GM12878 (cell line): ENCODE measurements around the gene AATF. TPM values are rescaled to one million over a fixed set of nuclear protein-coding genes. Genes with fewer than 3 reads are reported as not detected.

ENCODE experiments used
- ATAC-seq: fragments of 200-7000 bp; cut with Tn5 transposase; 3 replicates; pipeline ENCODE4 v1.9.1; 2020; ENCODE audit warnings: mild to moderate bottlenecking, moderate library complexity
- BruUV-seq: library from RNA; stranded (reverse); fragments of 400-500 nt; replicated peaks from 2 replicates; lab custom pipeline; 2021; lab: Mats Ljungman, UMichigan
- CTCF ChIA-PET: fragments of 300-600 bp; sonication (Branson Sonifier 250); formaldehyde crosslinking; extraction: SDS; loops from one replicate; lab custom pipeline; 2021; ENCODE audit warnings: inconsistent platforms; lab: Yijun Ruan, JAX
- POLR2A ChIA-PET: fragments of 350-600 bp; formaldehyde crosslinking; extraction: SDS; loops from one replicate; lab custom pipeline; 2021; ENCODE audit warnings: inconsistent platforms; lab: Charles Lee
- RAD21 ChIA-PET: fragments of 300-600 bp; sonication (Branson Sonifier 250); formaldehyde crosslinking; loops from one replicate; lab custom pipeline; 2023; ENCODE audit warnings: antibody characterized with exemption; ENCODE audit not compliant: unreplicated experiment; lab: Charles Lee
- SMC1A ChIA-PET: fragments of 300-600 bp; sonication (Branson Sonifier 250); formaldehyde crosslinking; loops from one replicate; lab custom pipeline; 2023; ENCODE audit not compliant: unreplicated experiment, uncharacterized antibody; lab: Charles Lee
- DNase-seq: peaks from one replicate; pipeline ENCODE4 v3.0.0-alpha.2; 2011; ENCODE audit warnings: low read depth, low spot score
- FAIRE-seq: peaks from 3 replicates; lab custom pipeline; 2011; peaks lifted over from hg19 to GRCh38; lab: Jason Lieb, UNC
- H2AFZ ChIP-seq: 2 replicates; pipeline ENCODE4 v1.6.0; 2011; ENCODE audit warnings: low read depth, low read length, control low read depth; ENCODE audit not compliant: control insufficient read depth
- H3K27ac ChIP-seq: 2 replicates; pipeline ENCODE4 v1.5.1; 2011; ENCODE audit warnings: control low read depth; ENCODE audit not compliant: control insufficient read depth, insufficient read depth
- H3K27me3 ChIP-seq, 2 experiments: replicated peaks in 1 of 2; 2 replicates each; pipeline versions ENCODE4 v1.6.0 to v1.6.1; 2011; ENCODE audit warnings: low read length in 1 of 2; ENCODE audit not compliant: control insufficient read depth in 2 of 2, insufficient read depth in 2 of 2
- H3K36me3 ChIP-seq, 2 experiments: 2 replicates each; pipeline ENCODE4 v1.5.1; 2011; ENCODE audit warnings: low read length in 1 of 2; ENCODE audit not compliant: control insufficient read depth in 2 of 2, insufficient read depth in 2 of 2
- H3K4me1 ChIP-seq: 2 replicates; pipeline ENCODE4 v1.6.1; 2011; ENCODE audit warnings: mild to moderate bottlenecking, low read length, moderate library complexity, mixed read lengths; ENCODE audit not compliant: control insufficient read depth, insufficient read depth
- H3K4me2 ChIP-seq: 2 replicates; pipeline ENCODE4 v1.6.0; 2011; ENCODE audit warnings: control low read depth; ENCODE audit not compliant: control insufficient read depth, insufficient read depth
- H3K4me3 ChIP-seq: fragments of 200-600 bp; sonication (generic); 2 replicates; pipeline ENCODE4 v1.5.1; 2016
- H3K79me2 ChIP-seq: 2 replicates; pipeline ENCODE4 v1.6.0; 2011; ENCODE audit warnings: low read length; ENCODE audit not compliant: control insufficient read depth, insufficient read depth
- H3K9ac ChIP-seq: 2 replicates; pipeline ENCODE4 v1.8.0; 2011; ENCODE audit warnings: low read length, control low read depth, mixed read lengths; ENCODE audit not compliant: control insufficient read depth, insufficient read depth
- H3K9me3 ChIP-seq: replicated peaks from 3 replicates; pipeline ENCODE4 v1.5.1; 2011; ENCODE audit warnings: mild to moderate bottlenecking, low read length; ENCODE audit not compliant: control insufficient read depth, insufficient read depth
- H4K20me1 ChIP-seq: 2 replicates; pipeline ENCODE4 v1.6.0; 2011; ENCODE audit not compliant: control insufficient read depth, insufficient read depth
- BCLAF1 ChIP-seq: fragments of 450-650 bp; IDR thresholded peaks from 2 replicates; pipeline ENCODE4 v1.6.1; 2017; ENCODE audit warnings: antibody characterized with exemption, mild to moderate bottlenecking, moderate library complexity
- BHLHE40 ChIP-seq, 2 experiments: fragments of 450-650 bp in 1 of 2; IDR thresholded peaks; 2 replicates each; pipeline ENCODE4 v1.6.1; 2011 to 2017; ENCODE audit warnings: low read depth in 2 of 2, borderline replicate concordance in 1 of 2, improper control_type of control experiment in 1 of 2, low read length in 1 of 2, mild to moderate bottlenecking in 1 of 2
- CBFB ChIP-seq: IDR thresholded peaks from 2 replicates; pipeline ENCODE4 v1.6.1; 2016; ENCODE audit warnings: antibody characterized with exemption, low read depth
- JUNB ChIP-seq: IDR thresholded peaks from 2 replicates; pipeline ENCODE4 v1.6.1; 2016; ENCODE audit warnings: antibody characterized with exemption, mild to moderate bottlenecking
- PAX8 ChIP-seq: fragments of 450-650 bp; IDR thresholded peaks from 2 replicates; pipeline ENCODE4 v1.6.1; 2017; ENCODE audit warnings: mild to moderate bottlenecking, moderate library complexity
- RFX5 ChIP-seq: IDR thresholded peaks from 2 replicates; pipeline ENCODE4 v1.6.1; 2011; ENCODE audit warnings: low read depth, low read length, improper control_type of control experiment
- SMAD5 ChIP-seq: IDR thresholded peaks from 2 replicates; pipeline ENCODE4 v1.6.1; 2016; ENCODE audit warnings: antibody characterized with exemption, low read depth
- SP1 ChIP-seq: IDR thresholded peaks from one replicate; pipeline ENCODE4 v1.6.1; 2011; ENCODE audit warnings: low read depth, low read length
- ZBED1 ChIP-seq: IDR thresholded peaks from 2 replicates; pipeline ENCODE4 v1.6.1; 2016; ENCODE audit warnings: borderline replicate concordance
- WGBS: methylation state at CpG from one replicate; pipeline ENCODE4 v1.1.6; 2016; ENCODE audit warnings: low lambda C conversion rate; ENCODE audit not compliant: insufficient replicate concordance, insufficient coverage; ENCODE audit errors: missing lambda C conversion rate; 5-methylcytosine and 5-hydroxymethylcytosine counted together
- in situ Hi-C: fragments of 300-500 bp; cut with MboI; formaldehyde crosslinking; loops from 9 replicates; pipeline ENCODE4 v1.14.3; 2018; ENCODE audit warnings: mixed read lengths
- intact Hi-C: fragments of 100-400 bp; cut with micrococcal nuclease; formaldehyde crosslinking; loops from one replicate; pipeline ENCODE4 v1.14.2; 2022; ENCODE audit not compliant: unreplicated experiment
- polyA plus RNA-seq, 11 experiments: library from polyadenylated mRNA; depleted of rRNA in 4 of 11; unstranded in 6 of 11; stranded (reverse) in 5 of 11; fragments of >200 nt; fragmentation: Nextera tagmentation in 4 of 11; fragmentation: Illumina TruSeq in 1 of 11; extraction: Ambion mirVana in 4 of 11; extraction: Trizol in 1 of 11; gene quantifications; 1 replicate in 1 of 11; 2 replicates in 10 of 11; pipeline versions ENCODE4 v1.2.1 to v1.2.3, GENCODE V29; 2011 to 2016; ENCODE audit warnings: inconsistent platforms in 2 of 11, missing spikeins in 2 of 11, low read depth in 1 of 11
- total RNA-seq, 4 experiments: library from RNA; depleted of rRNA in 3 of 4; stranded (reverse); fragments of >200 nt in 3 of 4; fragmentation: Illumina TruSeq in 1 of 4; extraction: Trizol in 1 of 4; gene quantifications; 2 replicates each; pipeline versions ENCODE4 v1.2.1 to v1.2.3, GENCODE V29; 2013 to 2021

AATF gene
- total and polyA plus RNA-seq, 10 of the 15 experiments (the other 5 are each of a cell fraction or from before 2014, with no cell fraction given), result 36.8 to 110 (median 77.9) TPM

GRCh38 chr17:37097154-37097553 lies 148.4 kb downstream of the AATF start:
- Histone ChIP-seq H3K4me3 (no peak overlapping the region), H3K9ac (no peak overlapping the region), H4K20me1 (no peaks in the 10 kb centered on the region), H3K27ac (no peak overlapping the region), H3K4me1 (no peaks in the 10 kb centered on the region), H2AFZ (no peak overlapping the region), H3K9me3 (no peaks in the 10 kb centered on the region), H3K36me3 (peaks cover 18 to 21% of the 10 kb centered on the region in 2 experiments; a peak in 3 of 4 replicates), H3K27me3 (no peaks in the 10 kb centered on the region), H3K4me2 (no peak overlapping the region), H3K79me2 (no peaks in the 10 kb centered on the region)
- SMC1A ChIA-PET, result no interaction called here
- BruUV-seq, result no TSS peak
- POLR2A ChIA-PET, result no interaction called here
- RAD21 ChIA-PET, result no interaction called here
- 68% methylated on average over 2 of the region's 2 CpGs for WGBS
- ATAC-seq, result no peak
- in situ Hi-C loops (no loop called here), intact Hi-C loops (no loop called here)
- TF ChIP-seq ZBED1, result no peak
- no peak for TF ChIP-seq JUNB
- no peak for TF ChIP-seq RFX5
- TF ChIP-seq SP1, result no peak
- TF ChIP-seq CBFB, result no peak
- TF ChIP-seq BCLAF1, result no peak
- no peak for TF ChIP-seq SMAD5
- no peak for TF ChIP-seq PAX8
- TF ChIP-seq BHLHE40 (IDR thresholded peaks at IDR 0.05; ENCODE audit: borderline replicate concordance in 1 of 2, low read depth in 2 of 2, low read length in 1 of 2), result no peak
- DNase-seq, result no peak
- FAIRE-seq, result no peak
- CTCF ChIA-PET, result interaction anchor here (1.5 kb wide), 1 partner anchor 277 kb away, joined by 4 read pairs; no protein-coding TSS in a partner anchor
